GM23338 (cell line): ENCODE measurements around the gene RHEX. TPM values are rescaled to one million over a fixed set of nuclear protein-coding genes. Genes with fewer than 3 reads are reported as not detected.

Experiments
- ATAC-seq: fragments of 200-7000 bp; cut with Tn5 transposase; 3 replicates; pipeline ENCODE4 v1.9.1; 2020
- DNase-seq: peaks from one replicate; pipeline ENCODE4 v3.0.0-alpha.2; 2015; ENCODE audit warnings: low spot score
- H2AFZ ChIP-seq: fragments of 200-600 bp; sonication (generic); 2 replicates; pipeline ENCODE4 v1.8.0; 2016; ENCODE audit warnings: antibody characterized with exemption, mild to moderate bottlenecking, moderate library complexity
- H3F3A ChIP-seq: fragments of 200-600 bp; sonication (generic); replicated peaks from 2 replicates; pipeline ENCODE4 v1.8.0; 2017; ENCODE audit warnings: antibody characterized with exemption, mixed run types, low read depth
- H3K27ac ChIP-seq: fragments of 200-600 bp; sonication (generic); 2 replicates; pipeline ENCODE4 v1.6.1; 2016; ENCODE audit warnings: low read depth
- H3K27me3 ChIP-seq: fragments of 200-600 bp; sonication (generic); 2 replicates; pipeline ENCODE4 v1.8.0; 2016; ENCODE audit warnings: mild to moderate bottlenecking, mixed run types, moderate library complexity; ENCODE audit not compliant: insufficient read depth
- H3K36me3 ChIP-seq: fragments of 200-600 bp; sonication (generic); 2 replicates; pipeline ENCODE4 v1.8.0; 2016; ENCODE audit warnings: mild to moderate bottlenecking; ENCODE audit not compliant: insufficient read depth
- H3K4me1 ChIP-seq: fragments of 200-600 bp; sonication (generic); 2 replicates; pipeline ENCODE4 v1.8.0; 2016; ENCODE audit warnings: mild to moderate bottlenecking, moderate library complexity; ENCODE audit not compliant: insufficient read depth
- H3K4me2 ChIP-seq: fragments of 200-600 bp; sonication (generic); 2 replicates; pipeline ENCODE4 v1.7.1; 2017; ENCODE audit warnings: mixed run types
- H3K4me3 ChIP-seq: fragments of 200-600 bp; sonication (generic); 2 replicates; pipeline ENCODE4 v1.6.1; 2016; ENCODE audit warnings: mixed run types
- H3K79me2 ChIP-seq: fragments of 200-600 bp; sonication (generic); replicated peaks from 2 replicates; pipeline ENCODE4 v1.8.0; 2017; ENCODE audit warnings: mild to moderate bottlenecking; ENCODE audit not compliant: insufficient read depth
- H3K9me2 ChIP-seq: fragments of 200-600 bp; sonication (generic); 2 replicates; pipeline ENCODE4 v1.8.0; 2017; ENCODE audit not compliant: insufficient read depth
- H4K20me1 ChIP-seq: fragments of 200-600 bp; sonication (generic); replicated peaks from 2 replicates; pipeline ENCODE4 v1.8.0; 2017; ENCODE audit warnings: mild to moderate bottlenecking; ENCODE audit not compliant: insufficient read depth
- H3K27ac Mint-ChIP-seq: 2 replicates; pipeline ENCODE4 v1.8.0; 2020; ENCODE audit warnings: inconsistent platforms, mild to moderate bottlenecking, moderate library complexity, mixed read lengths
- H3K27me3 Mint-ChIP-seq: 3 replicates; pipeline ENCODE4 v1.8.0; 2022; ENCODE audit warnings: low read depth, mild to moderate bottlenecking, moderate library complexity, mixed read lengths, inconsistent platforms; ENCODE audit not compliant: insufficient read depth, poor library complexity
- H3K36me3 Mint-ChIP-seq: 3 replicates; pipeline ENCODE4 v1.8.0; 2021; ENCODE audit warnings: low read depth, mild to moderate bottlenecking, inconsistent platforms, moderate library complexity, mixed read lengths
- H3K4me1 Mint-ChIP-seq: 3 replicates; pipeline ENCODE4 v1.8.0; 2020; ENCODE audit warnings: mild to moderate bottlenecking, inconsistent platforms, mixed read lengths
- H3K4me3 Mint-ChIP-seq: 3 replicates; pipeline ENCODE4 v1.8.0; 2021; ENCODE audit warnings: moderate library complexity, mild to moderate bottlenecking, inconsistent platforms, mixed read lengths
- H3K9me3 Mint-ChIP-seq: 3 replicates; pipeline ENCODE4 v1.8.0; 2020; ENCODE audit warnings: moderate library complexity, mild to moderate bottlenecking, inconsistent platforms, mixed read lengths
- CREB1 ChIP-seq: fragments of 250-450 bp; sonication (Bioruptor Pico); IDR thresholded peaks from 2 replicates; pipeline ENCODE4 v1.5.0; 2020; ENCODE audit warnings: low read depth, mild to moderate bottlenecking, moderate library complexity
- ETS1 ChIP-seq: IDR thresholded peaks from 2 replicates; pipeline ENCODE4 v1.6.1; 2016; ENCODE audit warnings: antibody characterized with exemption
- EZH2phosphoT487 ChIP-seq: fragments of 200-600 bp; sonication (generic); IDR thresholded peaks from one replicate; pipeline ENCODE4 v1.8.1; 2018; ENCODE audit warnings: antibody characterized with exemption; ENCODE audit not compliant: unreplicated experiment
- JUNB ChIP-seq: IDR thresholded peaks from one replicate; pipeline ENCODE4 v1.6.1; 2016; ENCODE audit warnings: antibody characterized with exemption; ENCODE audit not compliant: unreplicated experiment
- NANOG ChIP-seq: IDR thresholded peaks from 2 replicates; pipeline ENCODE4 v1.6.1; 2016; ENCODE audit warnings: antibody characterized with exemption, borderline replicate concordance
- STAT1 ChIP-seq: IDR thresholded peaks from one replicate; pipeline ENCODE4 v1.6.1; 2016; ENCODE audit warnings: antibody characterized with exemption; ENCODE audit not compliant: unreplicated experiment
- polyA plus RNA-seq: library from polyadenylated mRNA; unstranded; fragments of >200 nt; fragmentation: Nextera tagmentation; extraction: Ambion mirVana; gene quantifications from 2 replicates; pipeline ENCODE4 v1.2.1, GENCODE V29; 2016
- total RNA-seq: library from RNA; depleted of rRNA; stranded (reverse); fragments of >200 nt; shearing (Covaris generic); gene quantifications from 2 replicates; pipeline ENCODE4 v1.2.3, GENCODE V29; 2014
- TF ChIP-seq, protein P1 (sequence below): IDR thresholded peaks from one replicate; pipeline ENCODE4 v1.6.1; 2018; ENCODE audit warnings: antibody characterized with exemption; ENCODE audit not compliant: unreplicated experiment
- TF ChIP-seq, protein P2 (sequence below), 2 experiments: fragments of 200-600 bp in 1 of 2; sonication (generic) in 1 of 2; conservative IDR thresholded peaks; 2 replicates each; pipeline versions ENCODE4 v1.5.1 to v1.6.1; 2016 to 2017; ENCODE audit warnings: antibody characterized with exemption in 2 of 2, low read depth in 2 of 2, mild to moderate bottlenecking in 2 of 2, moderate library complexity in 1 of 2

RHEX gene
- total and polyA plus RNA-seq, 2 experiments from 2014 or later, result not detected

DNA sequence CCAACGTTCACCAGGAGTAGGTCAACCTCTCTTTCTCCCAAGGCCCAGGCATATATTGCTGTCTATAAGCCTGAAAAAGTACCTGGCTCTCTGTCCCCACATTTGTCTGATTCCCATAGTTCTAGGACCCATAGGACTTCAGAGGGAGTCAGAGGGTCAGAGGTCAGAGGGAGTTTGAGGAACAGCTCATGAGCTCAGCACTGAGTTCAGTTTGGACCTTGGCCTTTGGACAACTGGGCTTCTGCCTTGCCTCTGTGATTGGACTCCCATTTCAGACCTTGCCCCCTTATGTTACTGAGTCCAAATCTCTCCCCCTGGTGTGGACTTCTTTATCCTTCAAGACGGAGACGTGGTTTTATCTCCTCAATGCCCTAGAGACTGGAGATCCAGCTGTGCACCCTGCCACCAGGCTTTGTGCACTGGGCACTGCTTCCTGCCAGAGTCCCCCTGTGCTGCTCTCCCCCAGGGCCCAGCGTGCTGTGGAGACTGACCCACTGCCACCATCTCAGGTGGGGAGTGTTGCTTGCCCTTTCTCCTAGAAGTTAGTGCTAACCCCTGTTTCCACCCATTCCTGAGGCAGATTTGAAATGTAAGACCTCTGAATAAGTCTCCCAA is 32.5 kb upstream of the RHEX start:
- Mint-ChIP-seq H3K36me3 (no peaks in the 10 kb centered on the region), H3K4me3 (no peak overlapping the region), H3K4me1 (peaks cover 3% of the 10 kb centered on the region; the same call in 2 of the 3 replicates), H3K9me3 (0 out of 3 replicates have a peak, but pooled peaks cover 5% of the 10 kb centered on the region), H3K27me3 (peaks cover 7% of the 10 kb centered on the region), H3K27ac (no peak overlapping the region)
- no peak overlapping the region for H3K27ac ChIP-seq
- TF ChIP-seq STAT1 (no peak), JUNB (no peak), ETS1 (no peak), NANOG (no peak), EZH2phosphoT487 (no peak), CREB1 (no peak)
- TF ChIP-seq, protein P1, sequence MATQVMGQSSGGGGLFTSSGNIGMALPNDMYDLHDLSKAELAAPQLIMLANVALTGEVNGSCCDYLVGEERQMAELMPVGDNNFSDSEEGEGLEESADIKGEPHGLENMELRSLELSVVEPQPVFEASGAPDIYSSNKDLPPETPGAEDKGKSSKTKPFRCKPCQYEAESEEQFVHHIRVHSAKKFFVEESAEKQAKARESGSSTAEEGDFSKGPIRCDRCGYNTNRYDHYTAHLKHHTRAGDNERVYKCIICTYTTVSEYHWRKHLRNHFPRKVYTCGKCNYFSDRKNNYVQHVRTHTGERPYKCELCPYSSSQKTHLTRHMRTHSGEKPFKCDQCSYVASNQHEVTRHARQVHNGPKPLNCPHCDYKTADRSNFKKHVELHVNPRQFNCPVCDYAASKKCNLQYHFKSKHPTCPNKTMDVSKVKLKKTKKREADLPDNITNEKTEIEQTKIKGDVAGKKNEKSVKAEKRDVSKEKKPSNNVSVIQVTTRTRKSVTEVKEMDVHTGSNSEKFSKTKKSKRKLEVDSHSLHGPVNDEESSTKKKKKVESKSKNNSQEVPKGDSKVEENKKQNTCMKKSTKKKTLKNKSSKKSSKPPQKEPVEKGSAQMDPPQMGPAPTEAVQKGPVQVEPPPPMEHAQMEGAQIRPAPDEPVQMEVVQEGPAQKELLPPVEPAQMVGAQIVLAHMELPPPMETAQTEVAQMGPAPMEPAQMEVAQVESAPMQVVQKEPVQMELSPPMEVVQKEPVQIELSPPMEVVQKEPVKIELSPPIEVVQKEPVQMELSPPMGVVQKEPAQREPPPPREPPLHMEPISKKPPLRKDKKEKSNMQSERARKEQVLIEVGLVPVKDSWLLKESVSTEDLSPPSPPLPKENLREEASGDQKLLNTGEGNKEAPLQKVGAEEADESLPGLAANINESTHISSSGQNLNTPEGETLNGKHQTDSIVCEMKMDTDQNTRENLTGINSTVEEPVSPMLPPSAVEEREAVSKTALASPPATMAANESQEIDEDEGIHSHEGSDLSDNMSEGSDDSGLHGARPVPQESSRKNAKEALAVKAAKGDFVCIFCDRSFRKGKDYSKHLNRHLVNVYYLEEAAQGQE, result no peak
- TF ChIP-seq, protein P2, sequence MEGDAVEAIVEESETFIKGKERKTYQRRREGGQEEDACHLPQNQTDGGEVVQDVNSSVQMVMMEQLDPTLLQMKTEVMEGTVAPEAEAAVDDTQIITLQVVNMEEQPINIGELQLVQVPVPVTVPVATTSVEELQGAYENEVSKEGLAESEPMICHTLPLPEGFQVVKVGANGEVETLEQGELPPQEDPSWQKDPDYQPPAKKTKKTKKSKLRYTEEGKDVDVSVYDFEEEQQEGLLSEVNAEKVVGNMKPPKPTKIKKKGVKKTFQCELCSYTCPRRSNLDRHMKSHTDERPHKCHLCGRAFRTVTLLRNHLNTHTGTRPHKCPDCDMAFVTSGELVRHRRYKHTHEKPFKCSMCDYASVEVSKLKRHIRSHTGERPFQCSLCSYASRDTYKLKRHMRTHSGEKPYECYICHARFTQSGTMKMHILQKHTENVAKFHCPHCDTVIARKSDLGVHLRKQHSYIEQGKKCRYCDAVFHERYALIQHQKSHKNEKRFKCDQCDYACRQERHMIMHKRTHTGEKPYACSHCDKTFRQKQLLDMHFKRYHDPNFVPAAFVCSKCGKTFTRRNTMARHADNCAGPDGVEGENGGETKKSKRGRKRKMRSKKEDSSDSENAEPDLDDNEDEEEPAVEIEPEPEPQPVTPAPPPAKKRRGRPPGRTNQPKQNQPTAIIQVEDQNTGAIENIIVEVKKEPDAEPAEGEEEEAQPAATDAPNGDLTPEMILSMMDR (conservative IDR thresholded peaks at IDR 0.05; ENCODE audit: low read depth in 2 of 2), result no peak
- no peak overlapping the region for H3K4me3 ChIP-seq
- no peaks in the 10 kb centered on the region for H3K36me3 ChIP-seq
- peaks cover 7% of the 10 kb centered on the region; the same call in 1 of the 2 replicates for H3K4me1 ChIP-seq
- DNase-seq, result no peak
- no peak overlapping the region for H2AFZ ChIP-seq
- no peaks in the 10 kb centered on the region for H3K79me2 ChIP-seq
- no peak for ATAC-seq
- no peaks in the 10 kb centered on the region for H3F3A ChIP-seq
- 0 out of 2 replicates have a peak, but pooled peaks cover 2% of the 10 kb centered on the region for H3K9me2 ChIP-seq
- H3K27me3 ChIP-seq, result no peaks in the 10 kb centered on the region
- no peaks in the 10 kb centered on the region for H4K20me1 ChIP-seq
- H3K4me2 ChIP-seq, result no peak overlapping the region
